HepG2 (cell line): ENCODE data around the gene KLRD1. TPM values are rescaled to one million over a fixed set of nuclear protein-coding genes. Genes with fewer than 3 reads are reported as not detected.

Source experiments
- ATAC-seq: fragments of 200-7000 bp; cut with Tn5 transposase; 3 replicates; pipeline ENCODE4 v1.9.1; 2020; ENCODE audit warnings: mild to moderate bottlenecking, moderate library complexity
- BruUV-seq: library from RNA; stranded (reverse); fragments of 400-500 nt; replicated peaks from 2 replicates; lab custom pipeline; 2021; lab: Mats Ljungman, UMichigan
- CTCF ChIA-PET: fragments of 300-600 bp; formaldehyde crosslinking; extraction: SDS; loops from one replicate; lab custom pipeline; 2021; ENCODE audit warnings: low total read pairs, inconsistent platforms, low intra/inter-chr PET ratio; lab: Yijun Ruan, JAX
- POLR2A ChIA-PET: fragments of 350-600 bp; sonication (Branson Sonifier 250); formaldehyde crosslinking; loops from one replicate; lab custom pipeline; 2020; ENCODE audit warnings: antibody characterized with exemption, inconsistent platforms; lab: Yijun Ruan, JAX
- DNase-seq: peaks from one replicate; pipeline ENCODE4 v3.0.0-alpha.2; 2015; ENCODE audit warnings: low spot score
- FAIRE-seq: peaks from 3 replicates; lab custom pipeline; 2011; peaks lifted over from hg19 to GRCh38; lab: Jason Lieb, UNC
- H2AFZ ChIP-seq: one replicate; pipeline ENCODE4 v1.6.1; 2011; ENCODE audit warnings: low read length, inconsistent platforms
- H3K27ac ChIP-seq: fragments of 300-600 bp; 3 replicates; pipeline ENCODE4 v1.8.0; 2011; ENCODE audit warnings: mixed run types, mild to moderate bottlenecking, mixed read lengths, low read length, inconsistent platforms; ENCODE audit not compliant: insufficient read depth; ENCODE audit errors: extremely low read length
- H3K27me3 ChIP-seq, 2 experiments: fragments of 200-600 bp in 1 of 2; 2 replicates in 1 of 2; 3 replicates in 1 of 2; pipeline versions ENCODE4 v1.6.0 to v1.8.0; 2011; ENCODE audit warnings: low read length in 2 of 2, mild to moderate bottlenecking in 2 of 2, moderate library complexity in 2 of 2, inconsistent platforms in 1 of 2; ENCODE audit not compliant: insufficient read depth in 2 of 2, control insufficient read depth in 1 of 2
- H3K36me3 ChIP-seq, 2 experiments: fragments of 200-600 bp in 1 of 2; replicated peaks in 1 of 2; 2 replicates in 1 of 2; 3 replicates in 1 of 2; pipeline versions ENCODE4 v1.5.1 to v1.8.0; 2011; ENCODE audit warnings: low read length in 2 of 2, inconsistent platforms in 1 of 2; ENCODE audit not compliant: insufficient read depth in 2 of 2, control insufficient read depth in 1 of 2
- H3K4me1 ChIP-seq: 2 replicates; pipeline ENCODE4 v1.5.1; 2012; ENCODE audit warnings: low read length, inconsistent platforms; ENCODE audit not compliant: insufficient read depth
- H3K4me2 ChIP-seq: 2 replicates; pipeline ENCODE4 v1.6.0; 2011; ENCODE audit warnings: low read depth, low read length, inconsistent platforms
- H3K4me3 ChIP-seq, 3 experiments: fragments of 200-600 bp in 1 of 3; sonication (generic), shearing (Covaris generic) in 1 of 3; replicated peaks in 1 of 3; 2 replicates each; pipeline ENCODE4 v1.5.1; 2011 to 2016; ENCODE audit warnings: low read length in 3 of 3, inconsistent platforms in 2 of 3, low read depth in 2 of 3, mild to moderate bottlenecking in 2 of 3, control low read depth in 1 of 3, mixed read lengths in 1 of 3; ENCODE audit not compliant: insufficient read depth in 1 of 3
- H3K79me2 ChIP-seq: one replicate; pipeline ENCODE4 v1.6.1; 2011; ENCODE audit warnings: low read length, inconsistent platforms; ENCODE audit not compliant: insufficient read depth
- H3K9ac ChIP-seq: 2 replicates; pipeline ENCODE4 v1.6.0; 2011; ENCODE audit warnings: mild to moderate bottlenecking, low read depth, low read length, inconsistent platforms; ENCODE audit not compliant: insufficient read depth
- H3K9me3 ChIP-seq: 2 replicates; pipeline ENCODE4 v1.5.1; 2012; ENCODE audit warnings: mild to moderate bottlenecking, low read length
- H4K20me1 ChIP-seq: 2 replicates; pipeline ENCODE4 v1.6.0; 2011; ENCODE audit warnings: inconsistent platforms, mild to moderate bottlenecking, low read length, moderate library complexity; ENCODE audit not compliant: insufficient read depth
- ARNTL ChIP-seq: sonication (generic); formaldehyde crosslinking; IDR thresholded peaks from 2 replicates; pipeline ENCODE4 v1.4.0; 2020; ENCODE audit warnings: mild to moderate bottlenecking, missing genetic modification reagents
- BCL3 ChIP-seq: sonication (generic); formaldehyde crosslinking; IDR thresholded peaks from 2 replicates; pipeline ENCODE4 v1.5.1; 2020; ENCODE audit warnings: mild to moderate bottlenecking, missing genetic modification reagents, moderate library complexity
- BHLHE40 ChIP-seq: IDR thresholded peaks from 2 replicates; pipeline ENCODE4 v1.6.1; 2011; ENCODE audit warnings: low read length, improper control_type of control experiment
- FOXM1 ChIP-seq: sonication (generic); formaldehyde crosslinking; IDR thresholded peaks from 2 replicates; pipeline ENCODE4 v1.5.0; 2020; ENCODE audit warnings: missing genetic modification reagents
- KDM3A ChIP-seq: IDR thresholded peaks from 2 replicates; pipeline ENCODE4 v1.6.1; 2018; ENCODE audit warnings: low read depth, missing compliant biosample characterization
- LRRFIP1 ChIP-seq: sonication (generic); formaldehyde crosslinking; conservative IDR thresholded peaks from 2 replicates; pipeline ENCODE4 v1.4.0; 2020; ENCODE audit warnings: missing genetic modification reagents
- MAF1 ChIP-seq: sonication (generic); formaldehyde crosslinking; IDR thresholded peaks from 2 replicates; pipeline ENCODE4 v1.5.0; 2020; ENCODE audit warnings: missing genetic modification reagents, borderline replicate concordance
- MLXIP ChIP-seq: sonication (generic); formaldehyde crosslinking; IDR thresholded peaks from 2 replicates; pipeline ENCODE4 v1.9.0; 2021; ENCODE audit warnings: missing genetic modification reagents, borderline replicate concordance
- MTF1 ChIP-seq: sonication (generic); formaldehyde crosslinking; IDR thresholded peaks from 2 replicates; pipeline ENCODE4 v1.5.0; 2020; ENCODE audit warnings: missing genetic modification reagents
- MXD1 ChIP-seq: sonication (generic); formaldehyde crosslinking; IDR thresholded peaks from 2 replicates; pipeline ENCODE4 v1.4.0; 2020; ENCODE audit warnings: mild to moderate bottlenecking, missing genetic modification reagents
- SAP130 ChIP-seq: IDR thresholded peaks from 2 replicates; pipeline ENCODE4 v1.6.1; 2016; ENCODE audit warnings: low read depth
- TEAD2 ChIP-seq: sonication (generic); formaldehyde crosslinking; IDR thresholded peaks from 2 replicates; pipeline ENCODE4 v1.9.0; 2021; ENCODE audit warnings: missing genetic modification reagents
- YY1 ChIP-seq: IDR thresholded peaks from 2 replicates; pipeline ENCODE4 v1.6.1; 2011; ENCODE audit warnings: low read length, low read depth, moderate library complexity, mild to moderate bottlenecking; ENCODE audit not compliant: insufficient read depth, insufficient replicate concordance
- ZMYM3 ChIP-seq: sonication (generic); formaldehyde crosslinking; IDR thresholded peaks from 2 replicates; pipeline ENCODE4 v1.5.1; 2020; ENCODE audit warnings: mild to moderate bottlenecking, missing genetic modification reagents
- ZNF101 ChIP-seq: sonication (generic); formaldehyde crosslinking; IDR thresholded peaks from 2 replicates; pipeline ENCODE4 v1.4.0; 2020; ENCODE audit warnings: mild to moderate bottlenecking, low read depth, missing genetic modification reagents, borderline replicate concordance
- WGBS: methylation state at CpG from one replicate; pipeline ENCODE4 v1.1.6; 2017; ENCODE audit warnings: low lambda C conversion rate; 5-methylcytosine and 5-hydroxymethylcytosine counted together
- in situ Hi-C: cut with HindIII; loops from 2 replicates; pipeline ENCODE4 v1.10.0; 2017; ENCODE audit warnings: low pct_unique_long_range_greater_than_20kb; ENCODE audit not compliant: extremely low pct_ligation_motif_present
- intact Hi-C: fragments of 100-400 bp; cut with micrococcal nuclease; formaldehyde crosslinking; loops from one replicate; pipeline ENCODE4 v1.10.0; 2022; ENCODE audit not compliant: unreplicated experiment
- polyA plus RNA-seq, 8 experiments: library from polyadenylated mRNA; depleted of rRNA in 3 of 8; stranded (reverse) in 7 of 8; unstranded in 1 of 8; fragments of >200 nt; fragmentation: Illumina TruSeq in 4 of 8; extraction: Trizol in 4 of 8; gene quantifications; 2 replicates each; pipeline versions ENCODE4 v1.2.1 to v1.2.3, GENCODE V29; 2011 to 2016; ENCODE audit warnings: low read depth in 4 of 8, missing spikeins in 1 of 8, mixed read lengths in 1 of 8; ENCODE audit not compliant: insufficient read depth in 1 of 8
- total RNA-seq, 5 experiments: library from RNA; depleted of rRNA; stranded (reverse); fragments of >200 nt; fragmentation: Illumina TruSeq; extraction: Trizol; gene quantifications; 2 replicates each; pipeline ENCODE4 v1.2.3, GENCODE V29; 2016; ENCODE audit warnings: low read depth in 1 of 5

Gene KLRD1
- total and polyA plus RNA-seq, 2 of the 13 experiments (the other 11 are each of a cell fraction or from before 2014, with no cell fraction given): 0.01 TPM; not detected in 1

GRCh38 chr12:10304161-10304574 lies 3.5 kb upstream of the KLRD1 start:
- Histone ChIP-seq H3K4me3 (no peak overlapping the region), H3K36me3 (no peaks in the 10 kb centered on the region), H3K4me1 (no peaks in the 10 kb centered on the region), H3K27ac (no peak overlapping the region), H2AFZ (no peak overlapping the region), H3K27me3 (no peaks in the 10 kb centered on the region), H3K9me3 (no peaks in the 10 kb centered on the region), H3K9ac (no peak overlapping the region), H4K20me1 (no peaks in the 10 kb centered on the region), H3K4me2 (no peak overlapping the region), H3K79me2 (no peaks in the 10 kb centered on the region)
- in situ Hi-C loops: no loop called here
- ChIA-PET CTCF (no interaction called here), POLR2A (no interaction called here)
- WGBS: 26% methylated on average over 3 of the region's 3 CpGs
- no peak for ATAC-seq
- intact Hi-C loops: no loop called here
- TF ChIP-seq ZNF101 (CRISPR knock-in tag) (no peak), SAP130 (CRISPR knock-in tag) (no peak), ARNTL (CRISPR knock-in tag) (no peak), MAF1 (no peak), BCL3 (CRISPR knock-in tag) (no peak), ZMYM3 (no peak), TEAD2 (CRISPR knock-in tag) (no peak), FOXM1 (CRISPR knock-in tag) (no peak), MTF1 (CRISPR knock-in tag) (no peak), LRRFIP1 (CRISPR knock-in tag) (no peak), BHLHE40 (no peak), MXD1 (CRISPR knock-in tag) (no peak), KDM3A (CRISPR knock-in tag) (no peak), MLXIP (no peak), YY1 (no peak)
- FAIRE-seq: no peak
- no peak for DNase-seq
- BruUV-seq: no TSS peak
